CD14-positive monocyte (primary cell): ENCODE results near the gene CA10. TPM values are rescaled to one million over a fixed set of nuclear protein-coding genes. Genes with fewer than 3 reads are reported as not detected.

ENCODE experiments used
- DNase-seq, 3 donors: peaks; one replicate each; pipeline ENCODE4 v3.0.0-alpha.2; 2011 to 2022
- H2AFZ ChIP-seq: 2 replicates; pipeline ENCODE4 v1.6.0; 2012; ENCODE audit warnings: mild to moderate bottlenecking, low read depth, low read length, inconsistent platforms; ENCODE audit not compliant: insufficient read depth, poor library complexity, severe bottlenecking
- H3K27ac ChIP-seq, 2 donors: 1 replicate in 1 of 2; 2 replicates in 1 of 2; pipeline ENCODE4 v1.5.1; 2012 to 2013; ENCODE audit warnings: low read length in 2 of 2, control low read depth in 1 of 2, inconsistent platforms in 1 of 2, low read depth in 1 of 2, mild to moderate bottlenecking in 1 of 2
- H3K27me3 ChIP-seq, 2 donors: one replicate each; pipeline versions ENCODE4 v1.6.0 to v1.6.1; 2011 to 2013; ENCODE audit warnings: low read length in 2 of 2; ENCODE audit not compliant: control insufficient read depth in 2 of 2, insufficient read depth in 2 of 2
- H3K36me3 ChIP-seq, 2 donors: replicated peaks in 1 of 2; 1 replicate in 1 of 2; 2 replicates in 1 of 2; pipeline versions ENCODE4 v1.5.1 to v1.6.1; 2012 to 2013; ENCODE audit warnings: low read length in 2 of 2, control low read depth in 1 of 2, inconsistent platforms in 1 of 2, mild to moderate bottlenecking in 1 of 2; ENCODE audit not compliant: insufficient read depth in 2 of 2, control insufficient read depth in 1 of 2
- H3K4me1 ChIP-seq, 2 donors: 1 replicate in 1 of 2; 2 replicates in 1 of 2; pipeline versions ENCODE4 v1.5.1 to v1.6.1; 2012 to 2013; ENCODE audit warnings: low read length in 2 of 2, control low read depth in 1 of 2, inconsistent platforms in 1 of 2, mild to moderate bottlenecking in 1 of 2, moderate library complexity in 1 of 2; ENCODE audit not compliant: insufficient read depth in 2 of 2, control insufficient read depth in 1 of 2
- H3K4me2 ChIP-seq: replicated peaks from 2 replicates; pipeline ENCODE3; 2012; ENCODE audit warnings: low read length, moderate library complexity, mild to moderate bottlenecking; ENCODE audit not compliant: poor library complexity, severe bottlenecking; ENCODE audit errors: extremely low read depth
- H3K4me3 ChIP-seq, 3 experiments: fragments of 200-600 bp in 1 of 3; sonication (generic) in 1 of 3; replicated peaks in 1 of 3; 1 replicate in 2 of 3; 2 replicates in 1 of 3; pipeline ENCODE4 v1.5.1; 2011 to 2013; ENCODE audit warnings: low read length in 3 of 3, mild to moderate bottlenecking in 3 of 3, control low read depth in 2 of 3, low read depth in 2 of 3, inconsistent platforms in 1 of 3, moderate library complexity in 1 of 3
- H3K79me2 ChIP-seq: 2 replicates; pipeline ENCODE4 v1.6.0; 2012; ENCODE audit warnings: mild to moderate bottlenecking, control low read depth, inconsistent platforms, low read length, moderate library complexity; ENCODE audit not compliant: insufficient read depth
- H3K9ac ChIP-seq: 2 replicates; pipeline ENCODE4 v1.6.0; 2017; ENCODE audit warnings: low read length, mild to moderate bottlenecking; ENCODE audit not compliant: insufficient read depth, poor library complexity, severe bottlenecking
- H3K9me3 ChIP-seq, 2 donors: replicated peaks in 1 of 2; 1 replicate in 1 of 2; 2 replicates in 1 of 2; pipeline versions ENCODE4 v1.5.1 to v1.6.1; 2012 to 2013; ENCODE audit warnings: low read length in 2 of 2, control low read depth in 1 of 2; ENCODE audit not compliant: control insufficient read depth in 1 of 2, insufficient read depth in 1 of 2
- H4K20me1 ChIP-seq: 2 replicates; pipeline ENCODE4 v1.6.0; 2012; ENCODE audit warnings: mild to moderate bottlenecking, low read length, control low read depth, moderate library complexity; ENCODE audit not compliant: insufficient read depth
- H3K27ac Mint-ChIP-seq, 7 donors: one replicate each; pipeline ENCODE4 v1.8.0; 2020; ENCODE audit warnings: mild to moderate bottlenecking in 7 of 7, mixed read lengths in 7 of 7, moderate library complexity in 6 of 7, inconsistent platforms in 2 of 7
- H3K27me3 Mint-ChIP-seq, 3 donors: one replicate each; pipeline ENCODE4 v1.8.0; 2021 to 2022; ENCODE audit warnings: low read depth in 3 of 3, mild to moderate bottlenecking in 3 of 3, mixed read lengths in 3 of 3, moderate library complexity in 3 of 3, inconsistent platforms in 1 of 3
- H3K36me3 Mint-ChIP-seq, 2 donors: one replicate each; pipeline ENCODE4 v1.8.0; 2020; ENCODE audit warnings: mixed read lengths in 2 of 2, inconsistent platforms in 1 of 2, mild to moderate bottlenecking in 1 of 2
- H3K4me1 Mint-ChIP-seq: one replicate; pipeline ENCODE4 v1.8.0; 2020; ENCODE audit warnings: mild to moderate bottlenecking, mixed read lengths
- H3K4me3 Mint-ChIP-seq, 2 donors: one replicate each; pipeline ENCODE4 v1.8.0; 2020; ENCODE audit warnings: mild to moderate bottlenecking in 2 of 2, mixed read lengths in 2 of 2, moderate library complexity in 1 of 2
- H3K9me3 Mint-ChIP-seq, 7 donors: one replicate each; pipeline ENCODE4 v1.8.0; 2020 to 2022; ENCODE audit warnings: mixed read lengths in 7 of 7, mild to moderate bottlenecking in 6 of 7, moderate library complexity in 6 of 7, inconsistent platforms in 2 of 7
- WGBS: methylation state at CpG from one replicate; pipeline ENCODE4 v1.1.5; 2013; ENCODE audit warnings: missing lambda C conversion rate; ENCODE audit not compliant: insufficient coverage; 5-methylcytosine and 5-hydroxymethylcytosine counted together
- intact Hi-C, 2 donors: fragments of 100-400 bp; cut with micrococcal nuclease; formaldehyde crosslinking; loops; one replicate each; pipeline versions ENCODE4 v1.15.0 to v1.15.1; 2023
- polyA plus RNA-seq, 3 donors: library from polyadenylated mRNA; depleted of rRNA in 1 of 3; unstranded in 2 of 3; stranded (reverse) in 1 of 3; fragments of 300-500 nt in 2 of 3; fragments of >200 nt in 1 of 3; fragmentation: Illumina TruSeq in 2 of 3; gene quantifications; 1 replicate in 2 of 3; 2 replicates in 1 of 3; pipeline ENCODE4 v1.2.3, GENCODE V29; 2012 to 2021
- TF ChIP-seq, protein P1 (sequence below): fragments of 200-600 bp; IDR thresholded peaks from one replicate; pipeline ENCODE4 v1.8.0; 2022; ENCODE audit warnings: antibody characterized with exemption, mild to moderate bottlenecking

The CA10 gene
- polyA plus RNA-seq, 3 donors: not detected

DNA sequence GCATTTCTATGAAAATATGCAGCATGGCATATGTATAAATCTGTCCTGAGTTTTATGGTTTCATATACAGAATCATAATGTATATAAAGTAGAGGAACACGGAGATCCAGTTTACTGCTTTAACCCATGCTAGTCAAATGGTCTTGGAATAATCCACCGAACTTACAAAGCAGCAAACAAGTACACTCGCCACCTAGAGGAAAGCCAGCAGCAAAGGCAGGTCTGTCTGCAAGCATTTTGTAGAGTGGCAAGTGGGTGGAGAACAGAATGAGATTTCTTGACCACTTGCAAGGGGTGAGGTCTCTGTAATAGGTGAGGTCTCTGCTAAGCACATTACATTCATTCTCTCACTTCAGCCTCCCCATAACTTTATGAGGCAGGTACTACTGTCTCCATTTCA, 308.3 kb downstream of the CA10 start:
- Histone ChIP-seq H4K20me1 (no peaks in the 10 kb centered on the region), H3K4me3 (no peak overlapping the region), H3K36me3 (no peaks in the 10 kb centered on the region), H3K4me2 (no peak overlapping the region), H2AFZ (no peak overlapping the region), H3K79me2 (no peaks in the 10 kb centered on the region), H3K27me3 (no peaks in the 10 kb centered on the region), H3K9ac (no peak overlapping the region), H3K4me1 (no peaks in the 10 kb centered on the region), H3K27ac (no peak overlapping the region), H3K9me3 (no peaks in the 10 kb centered on the region)
- H3K4me3 Mint-ChIP-seq: no peak overlapping the region
- TF ChIP-seq, protein P1, sequence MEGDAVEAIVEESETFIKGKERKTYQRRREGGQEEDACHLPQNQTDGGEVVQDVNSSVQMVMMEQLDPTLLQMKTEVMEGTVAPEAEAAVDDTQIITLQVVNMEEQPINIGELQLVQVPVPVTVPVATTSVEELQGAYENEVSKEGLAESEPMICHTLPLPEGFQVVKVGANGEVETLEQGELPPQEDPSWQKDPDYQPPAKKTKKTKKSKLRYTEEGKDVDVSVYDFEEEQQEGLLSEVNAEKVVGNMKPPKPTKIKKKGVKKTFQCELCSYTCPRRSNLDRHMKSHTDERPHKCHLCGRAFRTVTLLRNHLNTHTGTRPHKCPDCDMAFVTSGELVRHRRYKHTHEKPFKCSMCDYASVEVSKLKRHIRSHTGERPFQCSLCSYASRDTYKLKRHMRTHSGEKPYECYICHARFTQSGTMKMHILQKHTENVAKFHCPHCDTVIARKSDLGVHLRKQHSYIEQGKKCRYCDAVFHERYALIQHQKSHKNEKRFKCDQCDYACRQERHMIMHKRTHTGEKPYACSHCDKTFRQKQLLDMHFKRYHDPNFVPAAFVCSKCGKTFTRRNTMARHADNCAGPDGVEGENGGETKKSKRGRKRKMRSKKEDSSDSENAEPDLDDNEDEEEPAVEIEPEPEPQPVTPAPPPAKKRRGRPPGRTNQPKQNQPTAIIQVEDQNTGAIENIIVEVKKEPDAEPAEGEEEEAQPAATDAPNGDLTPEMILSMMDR: no peak
- peaks cover 0 to 6% (median 0%) of the 10 kb centered on the region in 7 donors for H3K9me3 Mint-ChIP-seq
- no peaks in the 10 kb centered on the region for H3K4me1 Mint-ChIP-seq
- H3K27me3 Mint-ChIP-seq: peaks cover 0 to 4% (median 0%) of the 10 kb centered on the region in 3 donors
- no peak overlapping the region for H3K27ac Mint-ChIP-seq
- intact Hi-C loops: no loop called here
- WGBS: no CpG with 5 or more reads among the region's 3 CpGs
- no peak for DNase-seq
- no peaks in the 10 kb centered on the region for H3K36me3 Mint-ChIP-seq

- Histone ChIP-seq H4K20me1 (no peaks in the 10 kb centered on the region), H2AFZ (no peak overlapping the region), H3K9me3 (no peaks in the 10 kb centered on the region), H3K9ac (no peak overlapping the region), H3K79me2 (no peaks in the 10 kb centered on the region), H3K27me3 (no peaks in the 10 kb centered on the region), H3K4me1 (no peaks in the 10 kb centered on the region), H3K36me3 (no peaks in the 10 kb centered on the region), H3K4me3 (no peak overlapping the region), H3K4me2 (no peak overlapping the region), H3K27ac (no peak overlapping the region)
- Mint-ChIP-seq H3K9me3 (no peaks in the 10 kb centered on the region), H3K36me3 (no peaks in the 10 kb centered on the region), H3K27me3 (peaks cover 0 to 2% (median 0%) of the 10 kb centered on the region in 3 donors), H3K4me1 (no peaks in the 10 kb centered on the region), H3K4me3 (no peak overlapping the region), H3K27ac (no peak overlapping the region)
- intact Hi-C loops: no loop called here
- TF ChIP-seq, protein P1: no peak
- 92% methylated on average over 3 of the region's 3 CpGs for WGBS
- no peak for DNase-seq
These were observed 310.1 kb downstream of the CA10 start for GRCh38 chr17:51848451-51848850.
